HG03066 (cell line): Measurements from ENCODE around the gene ZNF804A.

ENCODE experiments used
- ATAC-seq: cut with Tn5 transposase; IDR thresholded peaks from one replicate; pipeline ENCODE4 v1.9.1; 2021; ENCODE audit warnings: low read depth; ENCODE audit not compliant: unreplicated experiment

The ZNF804A gene

GRCh38 chr2:184920451-184920965 is 322.2 kb downstream of the ZNF804A start:
- no peak for ATAC-seq

GRCh38 chr2:184921676-184922075 is 323.3 kb downstream of the ZNF804A start:
- ATAC-seq = no peak

GRCh38 chr2:184923751-184924150 is 325.4 kb downstream of the ZNF804A start:
- ATAC-seq = no peak

- ATAC-seq = no peak
These were observed 328.7 kb downstream of the ZNF804A start for GRCh38 chr2:184927040-184927439.

GRCh38 chr2:184936761-184937160 is 338.4 kb downstream of the ZNF804A start:
- no peak for ATAC-seq

- no peak for ATAC-seq
These were observed 340.1 kb downstream of the ZNF804A start for GRCh38 chr2:184938221-184938985.

- no peak for ATAC-seq
These were observed 347.0 kb downstream of the ZNF804A start for GRCh38 chr2:184945326-184945725.

- no peak for ATAC-seq
These were observed 347.5 kb downstream of the ZNF804A start for GRCh38 chr2:184945824-184946223.

- ATAC-seq = no peak
These were observed 358.5 kb downstream of the ZNF804A start for GRCh38 chr2:184956856-184957255.

GRCh38 chr2:184971546-184972068 is 373.3 kb downstream of the ZNF804A start:
- no peak for ATAC-seq
